Cortex of kidney (tissue), 1 donor: ENCODE measurements around the gene DNAI7.

Experiments
- DNase-seq: peaks from one replicate; lab custom pipeline; 2025; lab: John Stamatoyannopoulos, UW

DNAI7 gene

GRCh38 chr12:25195056-25195971 lies at the start of gene DNAI7, which contains the start of gene ETFRF1:
DNAI7 (minus strand) TSS chr12:25195160; CDS start chr12:25195078, 82 bp downstream.
ETFRF1 (plus strand) TSS chr12:25195237; CDS start chr12:25203957, 8,720 bp downstream.
- DNase-seq = peak; percentile 78

- DNase-seq = no peak
Observed at GRCh38 chr12:25243680-25243990, 48.7 kb upstream of the DNAI7 start.

GRCh38 chr12:25242981-25243679 lies 48.2 kb upstream of the DNAI7 start:
- DNase-seq = no peak

GRCh38 chr12:25241167-25242020 lies 46.4 kb upstream of the DNAI7 start:
- DNase-seq = no peak

GRCh38 chr12:25236626-25237025 lies 41.7 kb upstream of the DNAI7 start:
- no peak for DNase-seq

- DNase-seq = no peak
Observed at GRCh38 chr12:25236190-25236589, 41.2 kb upstream of the DNAI7 start.

- DNase-seq = no peak
Observed at GRCh38 chr12:25213338-25213737, 18.4 kb upstream of the DNAI7 start.

GRCh38 chr12:25208554-25208953 lies 13.6 kb upstream of the DNAI7 start:
- DNase-seq = no peak

- no peak for DNase-seq
Observed at GRCh38 chr12:25207846-25208245, 12.9 kb upstream of the DNAI7 start.

GRCh38 chr12:25207411-25207810 lies 12.5 kb upstream of the DNAI7 start:
- no peak for DNase-seq

GRCh38 chr12:25202137-25202536 lies 7.2 kb upstream of the DNAI7 start:
- DNase-seq = no peak

- DNase-seq = no peak
Observed at GRCh38 chr12:25200703-25201102, 5.7 kb upstream of the DNAI7 start.

- DNase-seq = no peak
Observed at GRCh38 chr12:25197608-25198007, 2.6 kb upstream of the DNAI7 start.

GRCh38 chr12:25194722-25195055 lies 271 bp downstream of the DNAI7 start:
- no peak for DNase-seq

GRCh38 chr12:25194214-25194613 lies 746 bp downstream of the DNAI7 start:
- DNase-seq = no peak

- no peak for DNase-seq
Observed at GRCh38 chr12:25190793-25191192, 4.2 kb downstream of the DNAI7 start.

GRCh38 chr12:25189656-25190055 lies 5.3 kb downstream of the DNAI7 start:
- DNase-seq = no peak

GRCh38 chr12:25187781-25188180 lies 7.2 kb downstream of the DNAI7 start:
- no peak for DNase-seq

GRCh38 chr12:25186788-25187402 lies 8.1 kb downstream of the DNAI7 start:
- no peak for DNase-seq

GRCh38 chr12:25186038-25186787 lies 8.7 kb downstream of the DNAI7 start:
- no peak for DNase-seq

GRCh38 chr12:25184132-25184531 lies 10.8 kb downstream of the DNAI7 start:
- no peak for DNase-seq
